ENCODE measurements around the gene FAM50B.

DNA sequence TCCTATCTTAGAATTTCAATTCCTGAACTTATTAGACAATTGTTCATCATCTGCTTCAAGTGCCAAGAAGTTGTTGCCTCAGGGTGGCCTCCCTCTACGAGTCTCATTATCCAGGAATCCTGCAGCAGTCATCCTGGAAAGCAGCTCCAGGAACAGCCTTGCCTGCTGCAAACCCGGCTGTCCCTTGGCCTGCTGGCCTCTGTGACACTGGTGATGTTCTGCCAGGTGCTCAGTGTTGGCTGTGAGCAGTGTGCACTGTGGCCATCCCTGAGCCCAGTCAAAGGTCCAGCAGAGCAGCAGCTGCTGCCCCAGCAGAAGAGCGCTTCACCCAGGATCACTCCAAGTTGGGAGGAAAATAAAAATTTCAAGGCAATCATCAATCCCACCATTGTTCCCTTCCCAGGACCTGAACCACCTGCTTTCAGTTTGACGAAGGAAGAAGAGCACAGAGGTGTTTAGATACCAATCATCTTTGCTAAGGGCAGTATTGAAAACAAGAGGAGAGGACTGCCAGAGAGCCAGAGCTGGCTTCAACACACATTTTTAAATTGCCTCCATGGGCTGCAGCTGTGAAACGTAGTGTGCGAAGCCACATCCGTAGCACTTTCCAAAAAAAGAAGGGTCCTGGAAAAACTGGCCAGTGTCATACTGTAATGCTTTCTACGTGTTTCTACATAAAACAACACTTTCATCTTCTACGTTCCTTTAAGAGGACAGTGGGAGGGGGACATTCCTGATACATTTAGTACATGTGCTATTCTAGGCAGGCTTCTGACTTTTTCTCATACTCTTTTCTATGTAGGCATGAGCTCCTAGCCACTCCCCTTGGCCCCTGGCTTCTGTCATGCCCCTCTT is 7.2 kb upstream of the FAM50B start:
- no peak for TF ChIP-seq RAD21 (IDR thresholded peaks at IDR 0.05; ENCODE audit: low read depth)
- no peak for TF ChIP-seq EP300 (IDR thresholded peaks at IDR 0.05; ENCODE audit: borderline replicate concordance)
- TF ChIP-seq, protein P1, sequence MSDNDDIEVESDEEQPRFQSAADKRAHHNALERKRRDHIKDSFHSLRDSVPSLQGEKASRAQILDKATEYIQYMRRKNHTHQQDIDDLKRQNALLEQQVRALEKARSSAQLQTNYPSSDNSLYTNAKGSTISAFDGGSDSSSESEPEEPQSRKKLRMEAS (IDR thresholded peaks at IDR 0.05) = no peak

All from Ishikawa (cell line).